Progenitor cell of endocrine pancreas (in vitro differentiated cells): ENCODE measurements around the gene CCND1. TPM values are rescaled to one million over a fixed set of nuclear protein-coding genes. Genes with fewer than 3 reads are reported as not detected.

Source experiments
- DNase-seq: peaks from one replicate; pipeline ENCODE4 v3.0.0; 2021; ENCODE audit warnings: low spot score; ENCODE audit not compliant: unreplicated experiment
- H3K27ac Mint-ChIP-seq: 2 replicates; pipeline ENCODE4 v1.8.0; 2021; ENCODE audit warnings: mild to moderate bottlenecking, moderate library complexity, mixed read lengths
- H3K27me3 Mint-ChIP-seq: 2 replicates; pipeline ENCODE4 v1.8.0; 2021; ENCODE audit warnings: mixed read lengths
- H3K36me3 Mint-ChIP-seq: 2 replicates; pipeline ENCODE4 v1.8.0; 2022; ENCODE audit warnings: mixed read lengths; ENCODE audit not compliant: insufficient read depth
- H3K4me1 Mint-ChIP-seq: 2 replicates; pipeline ENCODE4 v1.8.0; 2021; ENCODE audit warnings: low read depth, mixed read lengths
- H3K4me3 Mint-ChIP-seq: 2 replicates; pipeline ENCODE4 v1.8.0; 2021; ENCODE audit warnings: low read depth, mild to moderate bottlenecking, moderate library complexity, mixed read lengths
- H3K9me3 Mint-ChIP-seq: 2 replicates; pipeline ENCODE4 v1.8.0; 2021; ENCODE audit warnings: low read depth, mixed read lengths
- CTCF ChIP-seq: fragments of 200-600 bp; sonication (generic); IDR thresholded peaks from one replicate; pipeline ENCODE4 v1.5.0; 2021; ENCODE audit warnings: antibody characterized with exemption, mild to moderate bottlenecking; ENCODE audit not compliant: unreplicated experiment
- total RNA-seq: library from RNA; stranded (reverse); gene quantifications from 2 replicates; pipeline ENCODE4 v1.2.1, GENCODE V29; 2021

CCND1 gene
- total RNA-seq, 1 donor from 2014 or later = 437 TPM

- Mint-ChIP-seq H3K27me3 (peaks cover 8% of the 10 kb centered on the region), H3K4me1 (peaks cover 4% of the 10 kb centered on the region), H3K36me3 (peaks cover 2% of the 10 kb centered on the region), H3K4me3 (no peak overlapping the region), H3K9me3 (peaks cover 6% of the 10 kb centered on the region), H3K27ac (no peak overlapping the region)
- no peak for DNase-seq
- TF ChIP-seq CTCF = no peak
These were observed 10.9 kb upstream of the CCND1 start for GRCh38 chr11:69630017-69630416.

GRCh38 chr11:69630424-69630823 is 10.5 kb upstream of the CCND1 start:
- Mint-ChIP-seq H3K4me1 (peaks cover 4% of the 10 kb centered on the region), H3K27ac (no peak overlapping the region), H3K4me3 (no peak overlapping the region), H3K36me3 (peaks cover 2% of the 10 kb centered on the region), H3K27me3 (peaks cover 8% of the 10 kb centered on the region), H3K9me3 (peaks cover 6% of the 10 kb centered on the region)
- DNase-seq = no peak
- TF ChIP-seq CTCF = no peak

- Mint-ChIP-seq H3K27me3 (peaks cover 6% of the 10 kb centered on the region), H3K36me3 (peaks cover 2% of the 10 kb centered on the region), H3K27ac (no peak overlapping the region), H3K9me3 (peaks cover 6% of the 10 kb centered on the region), H3K4me3 (no peak overlapping the region), H3K4me1 (peaks cover 11% of the 10 kb centered on the region)
- no peak for DNase-seq
- no peak for TF ChIP-seq CTCF
These were observed 8.1 kb upstream of the CCND1 start for GRCh38 chr11:69632900-69633299.

GRCh38 chr11:69634069-69634468 is 6.9 kb upstream of the CCND1 start:
- TF ChIP-seq CTCF = no peak
- Mint-ChIP-seq H3K27ac (peak overlapping the region; percentile 74), H3K27me3 (peaks cover 6% of the 10 kb centered on the region), H3K9me3 (peaks cover 3% of the 10 kb centered on the region), H3K4me1 (peaks cover 14% of the 10 kb centered on the region), H3K4me3 (no peak overlapping the region), H3K36me3 (peaks cover 2% of the 10 kb centered on the region)
- DNase-seq = no peak

GRCh38 chr11:69634590-69634989 is 6.4 kb upstream of the CCND1 start:
- peaks cover 15% of the 10 kb centered on the region for H3K4me1 Mint-ChIP-seq

More at GRCh38 chr11:69634590-69634989, 6.4 kb upstream of the CCND1 start:
- no peak for TF ChIP-seq CTCF
- no peak for DNase-seq
- Mint-ChIP-seq H3K27me3 (peaks cover 6% of the 10 kb centered on the region), H3K27ac (no peak overlapping the region), H3K9me3 (peaks cover 3% of the 10 kb centered on the region), H3K4me3 (no peak overlapping the region), H3K36me3 (no peaks in the 10 kb centered on the region)
